Neural cell (in vitro differentiated cells): Measurements from ENCODE around the gene RAD51B. TPM values are rescaled to one million over a fixed set of nuclear protein-coding genes. Genes with fewer than 3 reads are reported as not detected.

ENCODE experiments used
- H2AFZ ChIP-seq: fragments of 200-600, 300-800 bp; sonication (generic), shearing (Covaris generic); 2 replicates; pipeline ENCODE4 v1.6.0; 2014; ENCODE audit warnings: low read depth, mild to moderate bottlenecking, antibody characterized with exemption, low read length, moderate library complexity
- H3F3A ChIP-seq: fragments of 200-600 bp; shearing (Covaris generic); 2 replicates; pipeline ENCODE4 v1.6.1; 2016; ENCODE audit warnings: mild to moderate bottlenecking, moderate library complexity, mixed read lengths, antibody characterized with exemption, low read length; ENCODE audit not compliant: insufficient read depth, poor library complexity, severe bottlenecking
- H3K27ac ChIP-seq: fragments of 200-600, 300-800 bp; sonication (generic), shearing (Covaris generic); 2 replicates; pipeline ENCODE4 v1.5.1; 2014; ENCODE audit warnings: mild to moderate bottlenecking, low read length, moderate library complexity
- H3K27me3 ChIP-seq: fragments of 300-800, 200-600 bp; sonication (generic), shearing (Covaris generic); 2 replicates; pipeline ENCODE4 v1.6.0; 2014; ENCODE audit warnings: mild to moderate bottlenecking, low read depth, low read length, moderate library complexity; ENCODE audit not compliant: insufficient read depth
- H3K36me3 ChIP-seq: fragments of 300-800, 200-600 bp; sonication (generic), shearing (Covaris generic); 2 replicates; pipeline ENCODE4 v1.5.1; 2014; ENCODE audit warnings: mild to moderate bottlenecking, antibody characterized with exemption, low read length, moderate library complexity; ENCODE audit not compliant: insufficient read depth
- H3K4me2 ChIP-seq: fragments of 300-800, 200-600 bp; sonication (generic), shearing (Covaris generic); 2 replicates; pipeline ENCODE4 v1.6.0; 2014; ENCODE audit warnings: mild to moderate bottlenecking, low read length
- H3K4me3 ChIP-seq: fragments of 300-800, 200-600 bp; sonication (generic), shearing (Covaris generic); 2 replicates; pipeline ENCODE4 v1.5.1; 2014; ENCODE audit warnings: mild to moderate bottlenecking, low read length, moderate library complexity
- H3K79me2 ChIP-seq: fragments of 200-600 bp; shearing (Covaris generic); replicated peaks from 2 replicates; pipeline ENCODE4 v1.6.0; 2014; ENCODE audit warnings: mild to moderate bottlenecking, low read length, moderate library complexity; ENCODE audit not compliant: insufficient read depth
- H3K9ac ChIP-seq: fragments of 300-800, 200-600 bp; sonication (generic), shearing (Covaris generic); 2 replicates; pipeline ENCODE4 v1.6.1; 2016; ENCODE audit warnings: mild to moderate bottlenecking, low read length, mixed read lengths
- H3K9me2 ChIP-seq: fragments of 200-600 bp; shearing (Covaris generic); 2 replicates; pipeline ENCODE4 v1.6.1; 2016; ENCODE audit warnings: mild to moderate bottlenecking, low read length, mixed read lengths; ENCODE audit not compliant: insufficient read depth
- H3K9me3 ChIP-seq: fragments of 200-600, 300-800 bp; sonication (generic), shearing (Covaris generic); 2 replicates; pipeline ENCODE4 v1.6.1; 2016; ENCODE audit warnings: mild to moderate bottlenecking, mixed run types, low read length, moderate library complexity, mixed read lengths
- H4K20me1 ChIP-seq: fragments of 200-600 bp; shearing (Covaris generic); 2 replicates; pipeline ENCODE4 v1.6.1; 2016; ENCODE audit warnings: mild to moderate bottlenecking, mixed run types; ENCODE audit not compliant: insufficient read depth
- CTCF ChIP-seq: fragments of 450-650 bp; IDR thresholded peaks from 2 replicates; pipeline ENCODE4 v1.5.1; 2014; ENCODE audit warnings: antibody characterized with exemption, mild to moderate bottlenecking, moderate library complexity; ENCODE audit not compliant: poor library complexity, severe bottlenecking
- EP300 ChIP-seq: fragments of 450-650 bp; conservative IDR thresholded peaks from 2 replicates; pipeline ENCODE4 v1.6.1; 2014; ENCODE audit warnings: antibody characterized with exemption, mild to moderate bottlenecking, moderate library complexity; ENCODE audit not compliant: poor library complexity, severe bottlenecking
- EZH2 ChIP-seq: fragments of 200-600, 300-800 bp; shearing (Covaris generic), sonication (generic); IDR thresholded peaks from 2 replicates; pipeline ENCODE4 v1.6.1; 2014; ENCODE audit warnings: antibody characterized with exemption, low read length, borderline replicate concordance, mild to moderate bottlenecking; ENCODE audit not compliant: insufficient read depth, poor library complexity, severe bottlenecking
- MXI1 ChIP-seq: fragments of 450-650 bp; conservative IDR thresholded peaks from 2 replicates; pipeline ENCODE4 v1.6.1; 2014; ENCODE audit warnings: antibody characterized with exemption, mild to moderate bottlenecking; ENCODE audit not compliant: poor library complexity, severe bottlenecking
- POLR2AphosphoS5 ChIP-seq: IDR thresholded peaks from 2 replicates; pipeline ENCODE4 v1.6.1; 2012
- RAD21 ChIP-seq: fragments of 450-650 bp; conservative IDR thresholded peaks from 2 replicates; pipeline ENCODE4 v1.6.1; 2014; ENCODE audit warnings: antibody characterized with exemption, mild to moderate bottlenecking, moderate library complexity
- SMC3 ChIP-seq: fragments of 450-650 bp; conservative IDR thresholded peaks from 2 replicates; pipeline ENCODE4 v1.6.1; 2014; ENCODE audit warnings: antibody characterized with exemption, mild to moderate bottlenecking, moderate library complexity; ENCODE audit not compliant: poor library complexity
- TAF1 ChIP-seq: IDR thresholded peaks from 2 replicates; pipeline ENCODE4 v1.6.1; 2012; ENCODE audit warnings: low read depth
- polyA plus RNA-seq: library from polyadenylated mRNA; depleted of rRNA; stranded (reverse); fragments of >200 nt; gene quantifications from 2 replicates; pipeline ENCODE4 v1.2.3, GENCODE V29; 2014
- TF ChIP-seq, protein P1 (sequence below): IDR thresholded peaks from 2 replicates; pipeline ENCODE4 v1.6.1; 2012; ENCODE audit warnings: borderline replicate concordance

RAD51B gene
- polyA plus RNA-seq, 1 donor from 2014 or later: 3.1 TPM

GRCh38 chr14:68144051-68144681, 324.6 kb downstream of the RAD51B start:
- TF ChIP-seq, protein P1, sequence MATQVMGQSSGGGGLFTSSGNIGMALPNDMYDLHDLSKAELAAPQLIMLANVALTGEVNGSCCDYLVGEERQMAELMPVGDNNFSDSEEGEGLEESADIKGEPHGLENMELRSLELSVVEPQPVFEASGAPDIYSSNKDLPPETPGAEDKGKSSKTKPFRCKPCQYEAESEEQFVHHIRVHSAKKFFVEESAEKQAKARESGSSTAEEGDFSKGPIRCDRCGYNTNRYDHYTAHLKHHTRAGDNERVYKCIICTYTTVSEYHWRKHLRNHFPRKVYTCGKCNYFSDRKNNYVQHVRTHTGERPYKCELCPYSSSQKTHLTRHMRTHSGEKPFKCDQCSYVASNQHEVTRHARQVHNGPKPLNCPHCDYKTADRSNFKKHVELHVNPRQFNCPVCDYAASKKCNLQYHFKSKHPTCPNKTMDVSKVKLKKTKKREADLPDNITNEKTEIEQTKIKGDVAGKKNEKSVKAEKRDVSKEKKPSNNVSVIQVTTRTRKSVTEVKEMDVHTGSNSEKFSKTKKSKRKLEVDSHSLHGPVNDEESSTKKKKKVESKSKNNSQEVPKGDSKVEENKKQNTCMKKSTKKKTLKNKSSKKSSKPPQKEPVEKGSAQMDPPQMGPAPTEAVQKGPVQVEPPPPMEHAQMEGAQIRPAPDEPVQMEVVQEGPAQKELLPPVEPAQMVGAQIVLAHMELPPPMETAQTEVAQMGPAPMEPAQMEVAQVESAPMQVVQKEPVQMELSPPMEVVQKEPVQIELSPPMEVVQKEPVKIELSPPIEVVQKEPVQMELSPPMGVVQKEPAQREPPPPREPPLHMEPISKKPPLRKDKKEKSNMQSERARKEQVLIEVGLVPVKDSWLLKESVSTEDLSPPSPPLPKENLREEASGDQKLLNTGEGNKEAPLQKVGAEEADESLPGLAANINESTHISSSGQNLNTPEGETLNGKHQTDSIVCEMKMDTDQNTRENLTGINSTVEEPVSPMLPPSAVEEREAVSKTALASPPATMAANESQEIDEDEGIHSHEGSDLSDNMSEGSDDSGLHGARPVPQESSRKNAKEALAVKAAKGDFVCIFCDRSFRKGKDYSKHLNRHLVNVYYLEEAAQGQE: no peak
- TF ChIP-seq EZH2 (no peak), MXI1 (no peak)
- Histone ChIP-seq H3K27me3 (no peaks in the 10 kb centered on the region), H4K20me1 (no peaks in the 10 kb centered on the region), H3K9me2 (no peaks in the 10 kb centered on the region), H2AFZ (no peak overlapping the region), H3F3A (no peaks in the 10 kb centered on the region), H3K79me2 (no peaks in the 10 kb centered on the region), H3K9me3 (no peaks in the 10 kb centered on the region), H3K27ac (no peak overlapping the region), H3K36me3 (no peaks in the 10 kb centered on the region), H3K4me3 (no peak overlapping the region), H3K4me2 (no peak overlapping the region), H3K9ac (no peak overlapping the region)

GRCh38 chr14:68145036-68145435, 325.5 kb downstream of the RAD51B start:
- TF ChIP-seq EP300: no peak
- TF ChIP-seq CTCF: no peak
- no peaks in the 10 kb centered on the region for H3F3A ChIP-seq

GRCh38 chr14:68145539-68145938, 326.0 kb downstream of the RAD51B start:
- Histone ChIP-seq H4K20me1 (no peaks in the 10 kb centered on the region), H3K36me3 (no peaks in the 10 kb centered on the region)
- no peak for TF ChIP-seq CTCF
- no peak for TF ChIP-seq TAF1
- no peak for TF ChIP-seq EZH2
- no peak for TF ChIP-seq SMC3
- TF ChIP-seq EP300: no peak
- no peak for TF ChIP-seq MXI1
- TF ChIP-seq RAD21: no peak
- TF ChIP-seq, protein P1: no peak
- no peak for TF ChIP-seq POLR2AphosphoS5

More at GRCh38 chr14:68145036-68145435, 325.5 kb downstream of the RAD51B start:
- H3K4me3 ChIP-seq: no peak overlapping the region
- H3K36me3 ChIP-seq: no peaks in the 10 kb centered on the region
- H3K9me2 ChIP-seq: no peaks in the 10 kb centered on the region
- H2AFZ ChIP-seq: no peak overlapping the region
- H4K20me1 ChIP-seq: no peaks in the 10 kb centered on the region
- H3K9ac ChIP-seq: no peak overlapping the region
- H3K27ac ChIP-seq: no peak overlapping the region
- H3K79me2 ChIP-seq: no peaks in the 10 kb centered on the region
- H3K27me3 ChIP-seq: no peaks in the 10 kb centered on the region
- H3K4me2 ChIP-seq: no peak overlapping the region
- no peaks in the 10 kb centered on the region for H3K9me3 ChIP-seq

More at GRCh38 chr14:68145539-68145938, 326.0 kb downstream of the RAD51B start:
- Histone ChIP-seq H3F3A (no peaks in the 10 kb centered on the region), H3K9me2 (no peaks in the 10 kb centered on the region), H3K27ac (no peak overlapping the region), H3K27me3 (no peaks in the 10 kb centered on the region), H3K9ac (no peak overlapping the region), H3K9me3 (no peaks in the 10 kb centered on the region), H2AFZ (no peak overlapping the region), H3K79me2 (no peaks in the 10 kb centered on the region), H3K4me2 (no peak overlapping the region), H3K4me3 (no peak overlapping the region)
